Measurements from ENCODE around the gene LIMS2.

The LIMS2 gene

GRCh38 chr2:127664065-127664894 is 11.1 kb downstream of the LIMS2 start:
- Histone ChIP-seq H4K8ac (ENCODE audit: low read depth, low read length) (peak overlapping the region; percentile 56), H3K18ac (ENCODE audit: low read length) (peak overlapping the region; percentile 1), H2AK5ac (ENCODE audit: low read length) (no peak overlapping the region), H3K9ac (ENCODE audit: low read length) (no peak overlapping the region), H3K27me3 (ENCODE audit: insufficient read depth, low read length) (peaks cover 5% of the 10 kb centered on the region), H2AFZ (ENCODE audit: insufficient read depth, low read length, poor library complexity) (peak overlapping the region; percentile 50), H3K27ac (ENCODE audit: low read depth, low read length) (no peak overlapping the region), H3K36me3 (ENCODE audit: control insufficient read depth in 1 of 2, insufficient read depth in 2 of 2, low read length in 2 of 2) (no peaks in the 10 kb centered on the region), H3K4me1 (ENCODE audit: control insufficient read depth in 1 of 2, insufficient read depth in 2 of 2, low read length in 2 of 2) (peaks cover 28 to 42% of the 10 kb centered on the region in 2 experiments), H3K4me2 (ENCODE audit: low read length) (peak overlapping the region; percentile 59), H3K9me3 (ENCODE audit: insufficient read depth, low read depth, low read length) (peaks cover 8% of the 10 kb centered on the region), H3K4me3 (ENCODE audit: low read depth, low read length) (no peak overlapping the region), H4K91ac (ENCODE audit: low read depth, low read length) (peak overlapping the region; percentile 40), H4K12ac (ENCODE audit: low read depth, low read length) (no peak overlapping the region), H3K14ac (ENCODE audit: low read length) (no peak overlapping the region), H3K23ac (ENCODE audit: low read length) (no peak overlapping the region), H3K4ac (ENCODE audit: low read depth, low read length) (no peak overlapping the region), H3K79me2 (ENCODE audit: control insufficient read depth, insufficient read depth, low read length, poor library complexity) (peaks cover 4% of the 10 kb centered on the region), H2BK5ac (ENCODE audit: low read depth, low read length, poor library complexity) (no peak overlapping the region), H3K79me1 (ENCODE audit: low read length) (peaks cover 20% of the 10 kb centered on the region), H2BK12ac (ENCODE audit: low read length) (peak overlapping the region; percentile 50), H2BK120ac (ENCODE audit: insufficient read depth, low read length, poor library complexity) (no peak overlapping the region)
- no CpG with 5 or more reads among the region's 69 CpGs for WGBS (ENCODE audit: extremely low coverage, insufficient coverage, insufficient read length)
- no peak for DNase-seq

- no peak overlapping the region for H4K12ac ChIP-seq (ENCODE audit: low read depth, low read length)
- H3K4ac ChIP-seq (ENCODE audit: low read depth, low read length), result no peak overlapping the region
- peaks cover 4% of the 10 kb centered on the region for H3K79me2 ChIP-seq (ENCODE audit: control insufficient read depth, insufficient read depth, low read length, poor library complexity)
- no peak for DNase-seq
- H3K23ac ChIP-seq (ENCODE audit: low read length), result no peak overlapping the region
- H3K4me2 ChIP-seq (ENCODE audit: low read length), result peak overlapping the region; percentile 59
- no peak overlapping the region for H3K4me3 ChIP-seq (ENCODE audit: low read depth, low read length)
- H3K14ac ChIP-seq (ENCODE audit: low read length), result no peak overlapping the region
- H4K91ac ChIP-seq (ENCODE audit: low read depth, low read length), result no peak overlapping the region
- H3K36me3 ChIP-seq (ENCODE audit: control insufficient read depth in 1 of 2, insufficient read depth in 2 of 2, low read length in 2 of 2), result no peaks in the 10 kb centered on the region
- H2BK5ac ChIP-seq (ENCODE audit: low read depth, low read length, poor library complexity), result no peak overlapping the region
- peaks cover 5% of the 10 kb centered on the region for H3K27me3 ChIP-seq (ENCODE audit: insufficient read depth, low read length)
- H3K18ac ChIP-seq (ENCODE audit: low read length), result no peak overlapping the region
- peaks cover 20% of the 10 kb centered on the region for H3K79me1 ChIP-seq (ENCODE audit: low read length)
- H3K4me1 ChIP-seq (ENCODE audit: control insufficient read depth in 1 of 2, insufficient read depth in 2 of 2, low read length in 2 of 2), result peaks cover 32 to 45% of the 10 kb centered on the region in 2 experiments
- H2BK120ac ChIP-seq (ENCODE audit: insufficient read depth, low read length, poor library complexity), result no peak overlapping the region
- no peak overlapping the region for H3K9ac ChIP-seq (ENCODE audit: low read length)
- no peak overlapping the region for H2AFZ ChIP-seq (ENCODE audit: insufficient read depth, low read length, poor library complexity)
- no CpG with 5 or more reads among the region's 6 CpGs for WGBS (ENCODE audit: extremely low coverage, insufficient coverage, insufficient read length)
- no peak overlapping the region for H4K8ac ChIP-seq (ENCODE audit: low read depth, low read length)
- H2AK5ac ChIP-seq (ENCODE audit: low read length), result no peak overlapping the region
- peaks cover 8% of the 10 kb centered on the region for H3K9me3 ChIP-seq (ENCODE audit: insufficient read depth, low read depth, low read length)
- H2BK12ac ChIP-seq (ENCODE audit: low read length), result peak overlapping the region; percentile 50
- no peak overlapping the region for H3K27ac ChIP-seq (ENCODE audit: low read depth, low read length)
These were observed 11.7 kb downstream of the LIMS2 start for GRCh38 chr2:127663566-127664064.

- WGBS (ENCODE audit: extremely low coverage, insufficient coverage, insufficient read length), result no CpG with 5 or more reads among the region's 9 CpGs
- H3K4me1 ChIP-seq (ENCODE audit: control insufficient read depth in 1 of 2, insufficient read depth in 2 of 2, low read length in 2 of 2), result peaks cover 32 to 45% of the 10 kb centered on the region in 2 experiments
- peak overlapping the region; percentile 50 for H2AFZ ChIP-seq (ENCODE audit: insufficient read depth, low read length, poor library complexity)
These were observed 12.3 kb downstream of the LIMS2 start for GRCh38 chr2:127662937-127663565.

GRCh38 chr2:127661949-127662510 is 13.3 kb downstream of the LIMS2 start:
- H4K12ac ChIP-seq (ENCODE audit: low read depth, low read length), result no peak overlapping the region
- H3K4me1 ChIP-seq (ENCODE audit: control insufficient read depth in 1 of 2, insufficient read depth in 2 of 2, low read length in 2 of 2), result peaks cover 32 to 45% of the 10 kb centered on the region in 2 experiments
- H3K9me3 ChIP-seq (ENCODE audit: insufficient read depth, low read depth, low read length), result peaks cover 8% of the 10 kb centered on the region
- no peak overlapping the region for H2AFZ ChIP-seq (ENCODE audit: insufficient read depth, low read length, poor library complexity)
- H4K8ac ChIP-seq (ENCODE audit: low read depth, low read length), result peak overlapping the region; percentile 47
- no CpG with 5 or more reads among the region's 9 CpGs for WGBS (ENCODE audit: extremely low coverage, insufficient coverage, insufficient read length)
- H3K14ac ChIP-seq (ENCODE audit: low read length), result peak overlapping the region; percentile 45
- peak overlapping the region; percentile 65 for H2BK12ac ChIP-seq (ENCODE audit: low read length)
- H3K27me3 ChIP-seq (ENCODE audit: insufficient read depth, low read length), result peaks cover 5% of the 10 kb centered on the region
- H3K4me2 ChIP-seq (ENCODE audit: low read length), result no peak overlapping the region
- no peak for DNase-seq
- no peak overlapping the region for H3K23ac ChIP-seq (ENCODE audit: low read length)
- H3K9ac ChIP-seq (ENCODE audit: low read length), result no peak overlapping the region
- H2BK5ac ChIP-seq (ENCODE audit: low read depth, low read length, poor library complexity), result peak overlapping the region; percentile 12
- peaks cover 20% of the 10 kb centered on the region for H3K79me1 ChIP-seq (ENCODE audit: low read length)
- H3K18ac ChIP-seq (ENCODE audit: low read length), result peak overlapping the region; percentile 66
- H4K91ac ChIP-seq (ENCODE audit: low read depth, low read length), result peak overlapping the region; percentile 33
- no peaks in the 10 kb centered on the region for H3K36me3 ChIP-seq (ENCODE audit: control insufficient read depth in 1 of 2, insufficient read depth in 2 of 2, low read length in 2 of 2)
- H2BK120ac ChIP-seq (ENCODE audit: insufficient read depth, low read length, poor library complexity), result peak overlapping the region; percentile 67
- H2AK5ac ChIP-seq (ENCODE audit: low read length), result peak overlapping the region; percentile 51
- H3K79me2 ChIP-seq (ENCODE audit: control insufficient read depth, insufficient read depth, low read length, poor library complexity), result peaks cover 4% of the 10 kb centered on the region
- no peak overlapping the region for H3K27ac ChIP-seq (ENCODE audit: low read depth, low read length)
- no peak overlapping the region for H3K4ac ChIP-seq (ENCODE audit: low read depth, low read length)
- H3K4me3 ChIP-seq (ENCODE audit: low read depth, low read length), result no peak overlapping the region

More at GRCh38 chr2:127662937-127663565, 12.3 kb downstream of the LIMS2 start:
- Histone ChIP-seq H3K79me1 (ENCODE audit: low read length) (peaks cover 20% of the 10 kb centered on the region), H3K27ac (ENCODE audit: low read depth, low read length) (no peak overlapping the region), H2BK12ac (ENCODE audit: low read length) (peak overlapping the region; percentile 3), H2BK120ac (ENCODE audit: insufficient read depth, low read length, poor library complexity) (no peak overlapping the region), H3K14ac (ENCODE audit: low read length) (no peak overlapping the region), H2BK5ac (ENCODE audit: low read depth, low read length, poor library complexity) (no peak overlapping the region), H3K4ac (ENCODE audit: low read depth, low read length) (no peak overlapping the region), H3K9me3 (ENCODE audit: insufficient read depth, low read depth, low read length) (peaks cover 8% of the 10 kb centered on the region), H3K23ac (ENCODE audit: low read length) (no peak overlapping the region), H3K79me2 (ENCODE audit: control insufficient read depth, insufficient read depth, low read length, poor library complexity) (peaks cover 4% of the 10 kb centered on the region), H3K4me3 (ENCODE audit: low read depth, low read length) (no peak overlapping the region), H4K12ac (ENCODE audit: low read depth, low read length) (no peak overlapping the region), H3K18ac (ENCODE audit: low read length) (peak overlapping the region; percentile 71), H4K8ac (ENCODE audit: low read depth, low read length) (no peak overlapping the region), H3K36me3 (ENCODE audit: control insufficient read depth in 1 of 2, insufficient read depth in 2 of 2, low read length in 2 of 2) (no peaks in the 10 kb centered on the region), H3K4me2 (ENCODE audit: low read length) (no peak overlapping the region), H3K27me3 (ENCODE audit: insufficient read depth, low read length) (peaks cover 5% of the 10 kb centered on the region), H3K9ac (ENCODE audit: low read length) (no peak overlapping the region), H2AK5ac (ENCODE audit: low read length) (no peak overlapping the region), H4K91ac (ENCODE audit: low read depth, low read length) (no peak overlapping the region)
- DNase-seq, result no peak

Measured in trophoblast cell (in vitro differentiated cells and primary cell).